HG03432 (cell line): ENCODE data around the gene TEX29.

Experiments used
- ATAC-seq: cut with Tn5 transposase; IDR thresholded peaks from one replicate; pipeline ENCODE4 v1.9.1; 2021; ENCODE audit warnings: mild to moderate bottlenecking, moderate library complexity; ENCODE audit not compliant: unreplicated experiment

Gene TEX29

GRCh38 chr13:111322001-111322915 lies 1.8 kb downstream of the TEX29 start:
- ATAC-seq, result no peak

- ATAC-seq, result no peak
Observed at GRCh38 chr13:111322916-111323331, 2.5 kb downstream of the TEX29 start.

- no peak for ATAC-seq
Observed at GRCh38 chr13:111323549-111323948, 3.1 kb downstream of the TEX29 start.

- ATAC-seq, result no peak
Observed at GRCh38 chr13:111323950-111324651, 3.7 kb downstream of the TEX29 start.

GRCh38 chr13:111324736-111325135 lies 4.3 kb downstream of the TEX29 start:
- no peak for ATAC-seq

- no peak for ATAC-seq
Observed at GRCh38 chr13:111325146-111325890, 4.9 kb downstream of the TEX29 start.

GRCh38 chr13:111325941-111326620 lies 5.6 kb downstream of the TEX29 start:
- no peak for ATAC-seq

- ATAC-seq, result no peak
Observed at GRCh38 chr13:111326621-111326965, 6.2 kb downstream of the TEX29 start.

GRCh38 chr13:111326981-111327642 lies 6.7 kb downstream of the TEX29 start:
- no peak for ATAC-seq

GRCh38 chr13:111327730-111328573 lies 7.5 kb downstream of the TEX29 start:
- ATAC-seq, result no peak

GRCh38 chr13:111328574-111329410 lies 8.3 kb downstream of the TEX29 start:
- ATAC-seq, result no peak

GRCh38 chr13:111329641-111330040 lies 9.2 kb downstream of the TEX29 start:
- ATAC-seq, result no peak

- no peak for ATAC-seq
Observed at GRCh38 chr13:111330066-111330610, 9.7 kb downstream of the TEX29 start.

- no peak for ATAC-seq
Observed at GRCh38 chr13:111335298-111335697, 14.9 kb downstream of the TEX29 start.

- ATAC-seq, result no peak
Observed at GRCh38 chr13:111336666-111337065, 16.2 kb downstream of the TEX29 start.

GRCh38 chr13:111337206-111337605 lies 16.8 kb downstream of the TEX29 start:
- ATAC-seq, result no peak

GRCh38 chr13:111337741-111338140 lies 17.3 kb downstream of the TEX29 start:
- ATAC-seq, result no peak

- no peak for ATAC-seq
Observed at GRCh38 chr13:111338841-111339240, 18.4 kb downstream of the TEX29 start.
